Activated CD4-positive, alpha-beta T cell treated with anti-CD3 and anti-CD28 coated beads, Interleukin-2, amount 50 U/mL, for 24 hours (primary cell): ENCODE measurements around the gene HIVEP1.

ENCODE experiments used
- DNase-seq, 2 donors: peaks; one replicate each; pipeline ENCODE4 v3.0.0-alpha.2; 2020; ENCODE audit warnings: low read depth in 1 of 2, low spot score in 1 of 2

HIVEP1 gene

GRCh38 chr6:12017263-12017662 is 5.2 kb downstream of the HIVEP1 start:
- DNase-seq, result no peak

GRCh38 chr6:12017876-12018401 is 5.8 kb downstream of the HIVEP1 start:
- no peak for DNase-seq

GRCh38 chr6:12020187-12020791 is 8.2 kb downstream of the HIVEP1 start:
- no peak for DNase-seq

GRCh38 chr6:12022481-12022880 is 10.4 kb downstream of the HIVEP1 start:
- DNase-seq, result no peak

DNA sequence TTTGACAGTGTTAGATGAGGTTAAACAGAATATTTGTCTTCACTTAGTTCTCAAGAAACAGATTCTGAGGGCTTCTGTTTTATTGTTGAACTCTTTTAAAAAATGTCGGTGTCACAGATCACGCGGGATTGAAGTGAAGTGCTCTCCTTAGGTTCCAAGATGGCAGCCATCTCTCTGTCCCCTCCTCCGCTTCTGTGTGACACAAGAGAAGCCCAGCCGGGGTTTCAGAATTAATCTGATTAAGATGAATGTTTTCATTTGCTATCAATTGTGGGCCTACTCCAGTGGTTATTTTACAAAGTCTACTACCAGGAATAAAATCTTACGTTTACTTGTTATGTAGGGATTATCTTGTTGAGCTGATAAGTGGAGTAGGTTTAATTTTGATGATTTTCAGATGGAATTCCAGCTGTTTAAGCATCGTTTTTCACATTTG is 10.9 kb downstream of the HIVEP1 start:
- no peak for DNase-seq

GRCh38 chr6:12024216-12024615 is 12.1 kb downstream of the HIVEP1 start:
- DNase-seq, result no peak

DNA sequence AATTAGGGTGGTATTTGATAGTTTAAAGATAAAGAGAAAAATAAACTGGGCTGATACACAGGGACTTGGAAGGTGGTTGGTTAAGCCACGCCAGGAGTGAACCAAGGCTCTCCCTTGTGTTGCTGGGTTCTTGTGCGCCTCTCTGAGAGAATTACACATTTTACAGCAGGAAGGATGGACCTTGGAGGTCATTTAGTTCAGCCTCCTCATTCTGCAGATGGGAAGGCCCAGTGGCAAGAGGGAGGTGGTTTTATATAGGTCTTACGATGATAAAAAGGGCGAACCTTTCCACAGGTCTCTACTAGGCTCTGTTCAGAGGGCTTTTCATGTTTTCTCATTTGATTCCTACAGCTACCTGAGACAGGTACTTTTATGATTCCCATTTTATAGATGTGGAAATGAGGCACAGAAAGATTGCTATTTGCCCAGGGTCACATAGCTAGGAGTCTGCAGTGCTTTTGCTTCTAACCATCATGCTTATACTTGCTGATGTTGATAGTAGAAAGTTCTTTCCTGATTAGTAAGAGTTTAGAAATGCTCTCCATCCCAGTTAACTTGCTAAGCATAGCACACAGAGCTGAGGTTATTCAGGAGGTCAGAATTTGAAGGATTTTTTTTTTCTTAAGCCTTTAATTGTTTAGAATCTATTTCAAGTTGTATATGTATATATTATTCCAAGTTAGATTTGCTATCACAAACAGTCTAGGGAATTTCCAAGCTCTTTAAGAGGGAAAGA is 12.8 kb downstream of the HIVEP1 start:
- no peak for DNase-seq

DNA sequence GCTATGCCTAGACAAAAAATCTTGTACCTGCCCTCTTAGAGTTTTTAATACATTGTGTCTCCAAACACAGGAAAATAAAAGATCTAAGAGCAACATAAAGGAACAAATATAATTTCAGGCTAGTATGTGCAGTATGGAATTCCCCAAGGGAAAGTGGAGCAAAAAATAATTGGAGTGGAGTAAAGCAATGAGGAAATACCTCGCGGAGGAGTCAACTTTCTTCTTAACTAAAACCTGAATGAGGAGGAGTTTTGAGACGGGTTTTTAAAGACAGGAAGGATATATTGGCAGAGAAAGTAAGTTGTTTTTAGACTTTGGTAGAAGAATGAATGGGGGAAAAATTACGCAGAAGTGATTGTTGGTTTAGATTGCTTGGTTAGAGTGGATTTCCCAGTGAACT is 14.0 kb downstream of the HIVEP1 start:
- DNase-seq, result no peak

GRCh38 chr6:12026833-12027232 is 14.7 kb downstream of the HIVEP1 start:
- DNase-seq, result no peak

DNA sequence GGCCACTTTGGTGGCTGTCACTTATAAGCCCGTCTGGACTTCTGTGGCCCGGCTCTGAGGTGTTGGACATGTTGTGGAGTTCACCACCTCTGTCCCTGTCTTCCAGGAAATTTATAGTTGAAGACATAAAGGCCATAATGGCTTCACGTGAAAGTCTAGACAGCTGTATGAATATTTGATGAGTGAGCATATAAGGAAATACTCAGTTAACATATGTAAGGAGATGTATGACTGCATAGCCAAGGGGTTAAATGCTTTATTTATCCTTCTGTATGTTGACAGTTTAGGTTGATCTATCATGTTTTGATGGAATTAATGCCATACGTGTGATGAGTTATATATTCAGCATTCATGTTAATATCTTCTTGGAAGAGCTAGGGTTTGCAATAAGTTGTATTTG is 16.1 kb downstream of the HIVEP1 start:
- DNase-seq, result no peak

DNA sequence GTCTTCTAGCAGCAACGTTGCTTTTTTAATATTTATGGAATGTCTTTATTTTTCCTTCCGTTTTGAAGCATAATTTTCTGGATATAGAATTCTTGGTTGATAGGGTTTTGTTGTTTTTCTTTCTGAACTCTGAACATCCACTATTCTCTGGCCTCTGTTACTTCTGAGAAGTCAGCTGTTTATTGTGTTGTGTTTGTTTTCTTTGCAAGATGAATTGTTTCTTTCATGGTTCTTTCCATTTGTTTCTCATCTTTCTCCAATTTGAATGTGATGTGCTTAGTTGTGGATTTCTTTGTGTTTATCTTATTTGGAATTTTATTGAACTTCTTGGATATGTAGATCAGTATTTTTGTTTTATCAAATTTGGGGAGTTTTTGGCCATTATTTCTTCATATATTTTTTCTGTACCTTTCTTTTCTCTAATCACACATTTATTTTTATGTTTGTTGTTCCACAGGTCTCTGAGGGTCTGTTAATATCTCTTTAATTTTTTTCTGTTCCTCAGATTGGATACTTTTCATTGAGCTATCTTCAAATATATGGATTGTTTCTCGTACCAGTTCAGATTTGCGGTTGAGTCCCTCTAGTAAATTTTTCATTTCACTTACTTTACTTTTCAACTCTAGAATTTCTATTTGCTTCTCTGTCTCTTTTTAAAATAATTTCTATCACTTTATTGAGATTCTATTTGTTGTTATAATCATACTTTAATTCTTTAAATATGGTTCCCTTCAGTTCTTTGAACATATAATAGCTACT is 18.0 kb downstream of the HIVEP1 start:
- no peak for DNase-seq

DNA sequence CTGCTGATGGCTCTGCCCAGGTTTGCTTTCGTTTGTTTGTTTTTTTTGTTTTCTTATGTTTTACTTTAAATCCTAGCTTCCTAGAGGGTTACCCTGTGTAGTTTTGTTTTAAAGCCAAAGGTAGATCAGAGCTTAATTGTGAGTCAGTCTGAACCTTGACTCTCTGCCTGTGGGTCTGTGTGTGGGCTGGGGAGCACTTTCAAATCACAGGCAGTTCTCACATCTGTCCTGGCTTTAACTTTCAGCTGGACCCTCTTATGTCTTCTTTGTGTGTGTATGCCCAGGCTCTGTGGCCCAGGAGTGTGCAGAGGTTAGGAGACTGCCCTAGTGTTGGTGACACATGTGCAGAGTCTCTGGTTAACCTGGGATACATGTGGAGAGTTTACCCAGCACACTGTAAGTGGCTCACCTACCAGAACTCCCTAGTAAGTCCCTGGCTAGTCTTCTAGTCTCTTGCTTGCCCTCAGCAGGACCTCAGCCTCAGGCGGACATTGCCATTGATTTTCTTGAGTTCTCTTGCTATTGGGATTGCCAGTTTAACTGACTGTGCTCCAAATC is 19.0 kb downstream of the HIVEP1 start:
- no peak for DNase-seq

GRCh38 chr6:12032783-12033573 is 20.9 kb downstream of the HIVEP1 start:
- no peak for DNase-seq

GRCh38 chr6:12033770-12034169 is 21.7 kb downstream of the HIVEP1 start:
- DNase-seq, result no peak

DNA sequence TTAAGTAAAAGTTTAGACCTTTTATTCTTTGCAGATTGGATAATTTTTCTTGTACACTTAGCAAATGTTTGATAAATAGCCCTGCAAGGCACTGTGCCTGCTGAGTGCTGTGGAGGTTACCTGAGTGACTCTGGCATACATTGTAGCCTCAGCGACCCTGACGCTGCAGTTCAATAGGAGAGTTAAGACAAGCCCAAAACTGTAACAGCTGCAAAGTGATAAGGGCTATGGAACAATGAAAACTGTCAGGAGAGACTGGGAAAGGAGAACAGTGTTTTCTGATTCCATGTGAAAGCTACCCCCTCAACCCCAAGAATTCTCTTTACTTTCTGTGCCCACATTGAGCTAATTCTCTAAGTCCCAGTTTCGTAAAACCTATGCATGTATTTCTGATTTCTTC is 22.2 kb downstream of the HIVEP1 start:
- DNase-seq, result no peak

GRCh38 chr6:12034837-12035236 is 22.7 kb downstream of the HIVEP1 start:
- no peak for DNase-seq

DNA sequence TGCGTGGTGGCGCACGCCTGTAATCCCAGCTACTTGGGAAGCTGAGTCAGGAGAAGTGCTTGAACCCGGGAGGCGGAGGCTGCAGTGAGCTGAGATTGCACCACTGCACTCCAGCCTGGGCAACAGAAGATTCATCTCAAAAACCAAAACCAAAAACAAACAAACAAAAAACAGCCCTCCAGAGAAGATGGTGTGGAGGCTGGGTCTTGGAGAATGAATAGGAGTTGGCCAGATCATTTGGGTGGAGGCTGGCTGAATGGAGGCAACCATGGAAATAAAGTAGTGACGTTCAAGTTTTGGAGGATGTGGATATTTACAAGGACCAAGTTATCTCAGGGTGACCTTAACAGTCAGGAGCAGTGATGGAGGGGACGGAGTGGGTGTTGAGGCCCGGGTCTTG is 24.7 kb downstream of the HIVEP1 start:
- DNase-seq, result no peak

GRCh38 chr6:12037798-12038197 is 25.7 kb downstream of the HIVEP1 start:
- no peak for DNase-seq

GRCh38 chr6:12039540-12040459 is 27.7 kb downstream of the HIVEP1 start:
- DNase-seq, result no peak

DNA sequence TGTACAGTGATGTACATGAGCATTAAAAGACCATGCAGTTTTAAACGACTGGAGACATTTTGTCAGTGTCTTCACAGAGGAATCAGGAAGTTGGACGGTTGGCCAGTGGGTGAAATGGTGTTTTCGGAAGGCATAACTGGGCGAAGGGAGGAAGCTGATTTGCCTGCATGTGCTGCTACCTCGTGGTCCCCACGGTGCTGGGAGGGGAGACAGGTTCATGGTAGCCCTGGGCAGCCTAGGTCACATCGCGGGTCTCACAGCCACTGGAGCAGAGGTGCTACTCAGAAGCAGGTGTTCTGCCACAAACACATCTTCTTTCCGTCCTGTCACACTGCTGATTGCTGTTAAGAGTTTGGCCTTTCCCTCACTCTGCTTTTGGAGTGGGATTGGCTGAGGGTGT is 35.2 kb downstream of the HIVEP1 start:
- no peak for DNase-seq
